ENCODE measurements around the gene ASB6.
A peak's percentile ranks its signal among the peaks of the same experiment; 100 is the strongest.
"Not testable (repeated sequence)": the region's sequence is repeated elsewhere in the genome, so short reads cannot be mapped to it uniquely, and the experiment has no call there.

The ASB6 gene

DNA sequence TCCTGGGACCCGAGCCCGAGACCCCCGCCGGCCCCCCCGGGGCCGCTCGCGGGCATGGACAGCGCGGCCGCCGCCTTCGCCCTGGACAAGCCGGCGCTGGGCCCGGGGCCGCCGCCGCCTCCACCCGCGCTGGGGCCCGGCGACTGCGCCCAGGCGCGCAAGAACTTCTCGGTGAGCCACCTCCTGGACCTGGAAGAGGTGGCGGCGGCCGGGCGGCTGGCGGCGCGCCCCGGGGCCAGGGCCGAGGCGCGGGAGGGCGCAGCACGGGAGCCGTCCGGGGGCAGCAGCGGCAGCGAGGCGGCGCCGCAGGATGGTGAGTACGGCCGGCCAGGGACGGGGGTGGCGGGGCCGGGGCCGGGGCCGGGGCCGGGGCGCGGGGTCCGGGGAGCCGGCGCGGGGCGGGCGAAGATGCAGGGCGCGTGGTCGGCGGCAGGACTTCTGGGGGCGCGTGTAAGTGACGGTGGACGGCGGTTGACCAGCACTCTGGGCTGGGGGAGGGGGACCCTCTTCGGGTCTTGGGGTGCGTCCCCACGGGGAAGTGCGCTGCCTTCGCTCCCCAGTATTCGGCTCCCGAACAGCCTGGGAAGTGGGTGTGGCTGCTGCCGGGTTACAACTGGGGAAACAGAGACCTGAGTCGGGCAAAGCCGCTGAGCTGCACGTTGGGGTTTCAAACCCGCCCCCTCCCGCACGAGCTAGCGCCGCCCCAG lies 24.0 kb upstream of the ASB6 start:
- H3K4me3 ChIP-seq (ENCODE audit: low read depth, low read length), result peak overlapping the region; percentile 32
- no peak for DNase-seq (ENCODE audit: low read depth)
- TF ChIP-seq, protein P1, sequence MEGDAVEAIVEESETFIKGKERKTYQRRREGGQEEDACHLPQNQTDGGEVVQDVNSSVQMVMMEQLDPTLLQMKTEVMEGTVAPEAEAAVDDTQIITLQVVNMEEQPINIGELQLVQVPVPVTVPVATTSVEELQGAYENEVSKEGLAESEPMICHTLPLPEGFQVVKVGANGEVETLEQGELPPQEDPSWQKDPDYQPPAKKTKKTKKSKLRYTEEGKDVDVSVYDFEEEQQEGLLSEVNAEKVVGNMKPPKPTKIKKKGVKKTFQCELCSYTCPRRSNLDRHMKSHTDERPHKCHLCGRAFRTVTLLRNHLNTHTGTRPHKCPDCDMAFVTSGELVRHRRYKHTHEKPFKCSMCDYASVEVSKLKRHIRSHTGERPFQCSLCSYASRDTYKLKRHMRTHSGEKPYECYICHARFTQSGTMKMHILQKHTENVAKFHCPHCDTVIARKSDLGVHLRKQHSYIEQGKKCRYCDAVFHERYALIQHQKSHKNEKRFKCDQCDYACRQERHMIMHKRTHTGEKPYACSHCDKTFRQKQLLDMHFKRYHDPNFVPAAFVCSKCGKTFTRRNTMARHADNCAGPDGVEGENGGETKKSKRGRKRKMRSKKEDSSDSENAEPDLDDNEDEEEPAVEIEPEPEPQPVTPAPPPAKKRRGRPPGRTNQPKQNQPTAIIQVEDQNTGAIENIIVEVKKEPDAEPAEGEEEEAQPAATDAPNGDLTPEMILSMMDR (IDR thresholded peaks at IDR 0.05; ENCODE audit: low read depth, low read length, missing control alignments), result no peak
- in situ Hi-C loops (cut with HindIII; ENCODE audit: low sequenced_read_pairs), result no loop called here

DNA sequence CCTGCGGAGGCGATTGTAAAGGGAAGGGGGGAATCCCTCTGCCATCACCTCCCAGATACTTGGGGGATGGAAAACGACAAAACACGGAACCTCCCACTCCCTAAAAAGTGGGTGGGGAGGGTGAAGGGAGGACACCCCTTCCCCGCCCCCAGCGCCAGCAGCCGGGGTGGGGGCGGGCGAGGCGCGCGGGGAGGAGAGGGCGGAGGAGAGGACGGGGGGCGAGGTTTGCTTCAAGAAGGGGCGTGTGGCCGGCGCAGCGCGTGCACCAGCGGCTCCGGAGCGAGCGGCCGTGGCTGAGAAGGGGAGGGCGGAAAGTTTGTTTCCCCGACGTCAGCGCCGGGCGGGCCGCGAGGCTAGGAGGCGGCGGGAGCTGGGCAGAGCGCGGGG lies 23.4 kb upstream of the ASB6 start, which contains the start of gene PRRX2:
TSS of gene PRRX2 (plus strand) at position 259 of the 387 bp plus-strand sequence. CDS start 221 bp downstream, outside the sequence.
- TF ChIP-seq, protein P1 (IDR thresholded peaks at IDR 0.05; ENCODE audit: low read depth, low read length, missing control alignments), result no peak
- H3K4me3 ChIP-seq (ENCODE audit: low read depth, low read length), result peak within 1 kb of the TSS; percentile 32
- DNase-seq (ENCODE audit: low read depth), result no peak
- in situ Hi-C loops (cut with HindIII; ENCODE audit: low sequenced_read_pairs), result no loop called here

DNA sequence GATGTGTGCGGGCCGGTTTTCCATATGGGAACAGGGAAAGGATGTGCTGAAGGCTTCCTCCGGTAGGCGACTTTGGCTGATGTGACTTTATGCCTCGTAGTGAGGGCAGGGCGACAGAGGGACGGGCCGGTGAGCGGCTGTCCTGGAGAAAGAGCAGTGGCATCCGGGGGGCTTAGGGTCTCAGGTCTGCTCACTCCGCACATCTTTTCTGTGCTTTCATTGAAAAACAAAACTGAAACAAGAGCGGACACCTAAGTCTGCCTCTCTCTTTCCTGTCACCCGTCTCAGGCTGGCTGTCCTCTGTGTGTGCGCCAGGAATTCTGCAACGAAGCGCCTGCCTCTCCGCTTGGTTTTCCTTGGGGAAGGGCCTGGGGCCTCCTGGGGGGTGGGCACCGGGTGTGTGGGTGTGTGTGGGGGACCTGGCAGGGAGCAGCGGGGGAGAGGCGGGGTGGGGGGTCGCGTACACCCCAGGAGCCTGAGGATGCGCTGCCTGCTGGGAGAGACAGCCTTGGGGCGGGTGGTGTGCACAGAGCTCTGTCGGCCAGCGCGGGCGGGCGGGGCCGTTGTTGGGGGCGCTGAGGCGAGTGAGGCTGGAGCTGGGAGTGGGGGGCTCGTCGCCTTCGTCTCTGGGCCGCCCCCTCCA lies 22.9 kb upstream of the ASB6 start:
- peak overlapping the region; percentile 32 for H3K4me3 ChIP-seq (ENCODE audit: low read depth, low read length)

DNA sequence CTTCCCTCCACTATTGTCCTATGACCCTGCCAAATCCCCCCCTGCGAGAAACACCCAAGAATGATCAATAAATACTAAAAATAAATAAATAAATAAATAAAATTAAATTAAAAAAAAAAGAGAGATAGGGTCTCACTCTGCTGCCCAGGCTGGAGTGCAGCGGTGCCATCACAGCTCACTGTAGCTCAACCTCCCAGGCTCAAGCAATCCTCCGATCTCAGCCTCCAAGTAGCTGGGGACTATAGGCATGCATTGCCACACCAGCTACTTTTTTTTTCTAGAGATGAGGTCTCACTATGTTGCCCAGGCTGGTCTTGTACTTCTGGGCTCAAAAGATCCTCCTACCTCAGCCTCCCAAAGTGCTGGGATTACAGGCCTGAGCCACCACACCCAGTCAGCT lies 20.3 kb upstream of the ASB6 start:
- H3K4me3 ChIP-seq (ENCODE audit: low read depth, low read length); in situ Hi-C loops (cut with HindIII; ENCODE audit: low sequenced_read_pairs); DNase-seq (ENCODE audit: low read depth): not testable (repeated sequence)

More for the DNA sequence above, 22.9 kb upstream of the ASB6 start:
- DNase-seq (ENCODE audit: low read depth), result no peak
- TF ChIP-seq, protein P1 (IDR thresholded peaks at IDR 0.05; ENCODE audit: low read depth, low read length, missing control alignments), result no peak
- in situ Hi-C loops (cut with HindIII; ENCODE audit: low sequenced_read_pairs), result no loop called here

DNA sequence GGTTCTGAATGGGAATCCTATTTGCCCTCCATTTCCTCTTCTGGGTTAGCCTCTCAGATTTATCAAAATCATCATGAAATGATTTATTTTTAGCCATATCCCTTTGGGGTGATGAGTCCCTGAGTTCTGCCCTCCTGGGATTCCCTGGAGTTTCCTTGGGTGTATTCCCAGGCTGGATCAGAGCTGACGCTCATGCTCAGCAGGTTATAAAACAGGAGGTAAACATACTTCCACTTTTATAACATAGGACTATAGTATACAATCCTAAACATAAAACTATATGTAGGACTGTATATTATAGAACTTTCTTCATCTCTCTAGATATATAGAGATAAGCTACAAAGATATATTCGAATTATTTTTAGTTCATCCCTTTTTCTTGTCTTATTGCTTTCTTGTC lies 19.1 kb upstream of the ASB6 start:
- in situ Hi-C loops (cut with HindIII; ENCODE audit: low sequenced_read_pairs), result no loop called here
- TF ChIP-seq, protein P1 (IDR thresholded peaks at IDR 0.05; ENCODE audit: low read depth, low read length, missing control alignments), result no peak
- DNase-seq (ENCODE audit: low read depth), result no peak
- no peak overlapping the region for H3K4me3 ChIP-seq (ENCODE audit: low read depth, low read length)

DNA sequence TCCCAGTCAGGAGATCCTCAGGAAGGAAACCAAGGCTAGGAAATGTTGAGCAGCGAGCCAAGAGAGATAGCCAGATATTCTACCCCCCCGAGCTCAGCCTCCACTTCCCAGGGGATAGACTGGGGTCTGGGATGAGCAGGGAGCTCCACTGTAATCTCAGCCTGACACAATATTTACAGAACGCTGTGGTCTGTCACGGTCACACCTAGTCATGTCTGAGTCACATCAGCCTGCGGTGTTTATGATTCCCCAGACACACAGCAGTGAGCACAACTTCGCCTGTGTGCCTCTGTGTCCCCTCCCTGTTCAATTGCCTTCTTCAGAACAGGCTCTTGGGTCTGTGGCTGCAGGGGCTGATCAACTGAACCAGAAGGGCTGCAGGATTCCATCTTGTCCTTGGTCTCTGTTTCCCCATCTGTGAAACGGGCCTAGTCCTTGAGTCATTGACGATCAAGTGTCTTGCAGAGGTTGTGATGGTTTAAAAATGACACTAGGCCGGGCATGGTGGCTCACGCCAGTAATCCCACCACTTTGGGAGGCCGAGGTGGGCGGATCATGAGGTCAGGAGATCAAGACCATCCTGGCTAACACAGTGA lies 14.9 kb upstream of the ASB6 start:
- TF ChIP-seq, protein P1 (IDR thresholded peaks at IDR 0.05; ENCODE audit: low read depth, low read length, missing control alignments), result no peak
- H3K4me3 ChIP-seq (ENCODE audit: low read depth, low read length), result no peak overlapping the region
- DNase-seq (ENCODE audit: low read depth), result no peak
- in situ Hi-C loops (cut with HindIII; ENCODE audit: low sequenced_read_pairs), result no loop called here

DNA sequence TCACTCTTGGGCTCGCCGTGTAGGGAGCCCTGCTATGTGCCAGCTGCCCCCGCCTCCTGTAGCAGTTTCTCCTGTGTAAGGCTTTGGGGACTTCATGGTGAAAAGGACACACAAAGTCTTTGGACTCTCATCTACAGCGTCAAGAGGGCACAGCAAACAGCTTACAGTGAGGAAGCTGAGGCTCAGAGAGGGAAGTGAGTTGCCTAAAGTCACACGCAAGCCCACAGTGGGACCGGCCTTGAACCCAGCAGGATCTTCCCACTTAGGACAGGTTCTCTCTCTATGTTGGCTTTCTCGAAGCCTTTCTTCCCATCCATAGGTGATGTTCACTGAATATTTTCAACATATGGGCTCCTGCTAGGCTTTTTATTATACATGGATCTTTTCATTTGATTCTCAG lies 13.7 kb upstream of the ASB6 start:
- in situ Hi-C loops (cut with HindIII; ENCODE audit: low sequenced_read_pairs), result no loop called here
- TF ChIP-seq, protein P1 (IDR thresholded peaks at IDR 0.05; ENCODE audit: low read depth, low read length, missing control alignments), result no peak
- no peak overlapping the region for H3K4me3 ChIP-seq (ENCODE audit: low read depth, low read length)
- no peak for DNase-seq (ENCODE audit: low read depth)

Measured in astrocyte of the cerebellum (primary cell).